ENCODE data around the gene MED13L. TPM values are rescaled to one million over a fixed set of nuclear protein-coding genes. Genes with fewer than 3 reads are reported as not detected.
"Not testable (repeated sequence)": the region's sequence is repeated elsewhere in the genome, so short reads cannot be mapped to it uniquely, and the experiment has no call there.

MED13L gene
- polyA plus RNA-seq, 1 donor (not counting 4 experiments of a cell fraction or from before 2014, with no cell fraction given) = 31.7 TPM

GRCh38 chr12:116236148-116236731 is 41.3 kb downstream of the MED13L start:
- H3K27ac ChIP-seq (ENCODE audit: control insufficient read depth, insufficient read depth, low read length) = no peak overlapping the region
- peaks cover 2% of the 10 kb centered on the region for H3K4me1 ChIP-seq (ENCODE audit: control insufficient read depth, extremely low read depth, insufficient read depth, low read length)
- FAIRE-seq (peak; percentile 77), DNase-seq (ENCODE audit: low read depth, low spot score) (no peak)
- dilution Hi-C loops (cut with MboI; ENCODE audit: extremely low pct_ligation_motif_present, low sequenced_read_pairs) = no loop called here
- H3K4me2 ChIP-seq (ENCODE audit: control insufficient read depth, extremely low read depth, insufficient read depth, low read depth, low read length) = peak overlapping the region; percentile 29
- H2AFZ ChIP-seq (ENCODE audit: control insufficient read depth, low read length) = no peak overlapping the region
- H4K20me1 ChIP-seq (ENCODE audit: control insufficient read depth, extremely low read depth, insufficient read depth, low read length) = no peaks in the 10 kb centered on the region
- no peaks in the 10 kb centered on the region for H3K27me3 ChIP-seq (ENCODE audit: control insufficient read depth, extremely low read depth, insufficient read depth, low read length)
- H3K9ac ChIP-seq (ENCODE audit: control insufficient read depth, extremely low read depth, insufficient read depth, low read length) = no peak overlapping the region
- peaks cover 90% of the 10 kb centered on the region for H3K79me2 ChIP-seq (ENCODE audit: control insufficient read depth, insufficient read depth, low read length)
- no peak overlapping the region for H3K4me3 ChIP-seq (ENCODE audit: control insufficient read depth in 2 of 3, extremely low read depth in 1 of 3, insufficient read depth in 2 of 3, low read depth in 1 of 3, low read length in 3 of 3)
- no peaks in the 10 kb centered on the region for H3K36me3 ChIP-seq (ENCODE audit: control insufficient read depth in 2 of 2, extremely low read depth in 1 of 2, insufficient read depth in 2 of 2, low read length in 2 of 2)
- H3K9me3 ChIP-seq (ENCODE audit: control insufficient read depth, low read depth, low read length) = no peaks in the 10 kb centered on the region
- TF ChIP-seq EZH2 (IDR thresholded peaks at IDR 0.05; ENCODE audit: low read length) (no peak), CTCF (optimal IDR thresholded peaks at IDR 0.05 in 1 of 3, IDR thresholded peaks at IDR 0.05 in 1 of 3, conservative IDR thresholded peaks at IDR 0.05 in 1 of 3; ENCODE audit: extremely low read depth in 1 of 3, insufficient read depth in 2 of 3, low read length in 3 of 3) (peak; percentile 64 to 72 (median 68))
- H3K9me1 ChIP-seq (ENCODE audit: control insufficient read depth, extremely low read depth, insufficient read depth, low read length) = no peaks in the 10 kb centered on the region

- H4K20me1 ChIP-seq (ENCODE audit: control insufficient read depth, extremely low read depth, insufficient read depth, low read length); H3K9me3 ChIP-seq (ENCODE audit: control insufficient read depth, low read depth, low read length); H3K9me1 ChIP-seq (ENCODE audit: control insufficient read depth, extremely low read depth, insufficient read depth, low read length); H3K4me2 ChIP-seq (ENCODE audit: control insufficient read depth, extremely low read depth, insufficient read depth, low read depth, low read length); H3K4me1 ChIP-seq (ENCODE audit: control insufficient read depth, extremely low read depth, insufficient read depth, low read length); dilution Hi-C loops (cut with MboI; ENCODE audit: extremely low pct_ligation_motif_present, low sequenced_read_pairs); H2AFZ ChIP-seq (ENCODE audit: control insufficient read depth, low read length); FAIRE-seq; H3K4me3 ChIP-seq (ENCODE audit: control insufficient read depth in 2 of 3, extremely low read depth in 1 of 3, insufficient read depth in 2 of 3, low read depth in 1 of 3, low read length in 3 of 3); H3K27me3 ChIP-seq (ENCODE audit: control insufficient read depth, extremely low read depth, insufficient read depth, low read length); H3K36me3 ChIP-seq (ENCODE audit: control insufficient read depth in 2 of 2, extremely low read depth in 1 of 2, insufficient read depth in 2 of 2, low read length in 2 of 2); H3K9ac ChIP-seq (ENCODE audit: control insufficient read depth, extremely low read depth, insufficient read depth, low read length); DNase-seq (ENCODE audit: low read depth, low spot score); H3K27ac ChIP-seq (ENCODE audit: control insufficient read depth, insufficient read depth, low read length): not testable (repeated sequence)
- peaks cover 82% of the 10 kb centered on the region for H3K79me2 ChIP-seq (ENCODE audit: control insufficient read depth, insufficient read depth, low read length)
Measured at GRCh38 chr12:116234148-116234547, 43.3 kb downstream of the MED13L start.

GRCh38 chr12:116233669-116234068 is 43.8 kb downstream of the MED13L start:
- dilution Hi-C loops (cut with MboI; ENCODE audit: extremely low pct_ligation_motif_present, low sequenced_read_pairs) = no loop called here
- Histone ChIP-seq H2AFZ (ENCODE audit: control insufficient read depth, low read length) (no peak overlapping the region), H3K36me3 (ENCODE audit: control insufficient read depth in 2 of 2, extremely low read depth in 1 of 2, insufficient read depth in 2 of 2, low read length in 2 of 2) (no peaks in the 10 kb centered on the region), H3K9me1 (ENCODE audit: control insufficient read depth, extremely low read depth, insufficient read depth, low read length) (no peaks in the 10 kb centered on the region), H3K4me2 (ENCODE audit: control insufficient read depth, extremely low read depth, insufficient read depth, low read depth, low read length) (no peak overlapping the region), H3K27me3 (ENCODE audit: control insufficient read depth, extremely low read depth, insufficient read depth, low read length) (no peaks in the 10 kb centered on the region), H3K27ac (ENCODE audit: control insufficient read depth, insufficient read depth, low read length) (no peak overlapping the region), H3K4me1 (ENCODE audit: control insufficient read depth, extremely low read depth, insufficient read depth, low read length) (peaks cover 2% of the 10 kb centered on the region), H3K4me3 (ENCODE audit: control insufficient read depth in 2 of 3, extremely low read depth in 1 of 3, insufficient read depth in 2 of 3, low read depth in 1 of 3, low read length in 3 of 3) (no peak overlapping the region), H4K20me1 (ENCODE audit: control insufficient read depth, extremely low read depth, insufficient read depth, low read length) (no peaks in the 10 kb centered on the region), H3K79me2 (ENCODE audit: control insufficient read depth, insufficient read depth, low read length) (peaks cover 80% of the 10 kb centered on the region), H3K9ac (ENCODE audit: control insufficient read depth, extremely low read depth, insufficient read depth, low read length) (no peak overlapping the region), H3K9me3 (ENCODE audit: control insufficient read depth, low read depth, low read length) (no peaks in the 10 kb centered on the region)
- no peak for TF ChIP-seq EZH2 (IDR thresholded peaks at IDR 0.05; ENCODE audit: low read length)
- TF ChIP-seq CTCF (optimal IDR thresholded peaks at IDR 0.05 in 1 of 3, IDR thresholded peaks at IDR 0.05 in 1 of 3, conservative IDR thresholded peaks at IDR 0.05 in 1 of 3; ENCODE audit: extremely low read depth in 1 of 3, insufficient read depth in 2 of 3, low read length in 3 of 3) = no peak
- no peak for FAIRE-seq
- no peak for DNase-seq (ENCODE audit: low read depth, low spot score)

All from keratinocyte (primary cell).